Non-pigmented ciliary epithelial cell (primary cell): ENCODE measurements around the gene ZDHHC11.
"Not testable (repeated sequence)": the region's sequence is repeated elsewhere in the genome, so short reads cannot be mapped to it uniquely, and the experiment has no call there.

Source experiments
- DNase-seq: peaks from one replicate; pipeline ENCODE4 v3.0.0-alpha.2; 2010; ENCODE audit warnings: low read depth

The ZDHHC11 gene

GRCh38 chr5:845031-845675 is 5.6 kb downstream of the ZDHHC11 start:
- DNase-seq = not testable (repeated sequence)

DNA sequence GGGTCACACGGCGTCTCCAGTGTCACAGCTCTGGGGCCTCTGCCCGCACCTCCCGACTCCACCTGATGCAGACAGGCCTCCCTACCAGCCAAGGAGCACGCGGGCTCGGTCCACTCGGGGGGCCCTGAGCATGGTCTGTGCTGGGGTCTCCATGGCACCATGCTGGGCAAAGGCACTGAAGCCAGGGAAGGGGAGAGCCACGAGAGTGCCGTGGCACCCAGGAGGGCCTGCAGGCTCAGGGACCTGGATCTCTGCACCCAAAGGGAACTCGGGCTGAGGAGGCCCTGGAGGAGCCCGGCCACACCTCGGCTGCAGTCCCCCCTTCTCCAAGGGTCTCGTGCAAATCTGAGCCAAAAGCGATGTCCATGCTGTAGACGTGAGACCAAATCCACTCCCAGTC is 6.4 kb downstream of the ZDHHC11 start:
- not testable (repeated sequence) for DNase-seq

GRCh38 chr5:843926-844325 is 6.9 kb downstream of the ZDHHC11 start:
- not testable (repeated sequence) for DNase-seq

DNA sequence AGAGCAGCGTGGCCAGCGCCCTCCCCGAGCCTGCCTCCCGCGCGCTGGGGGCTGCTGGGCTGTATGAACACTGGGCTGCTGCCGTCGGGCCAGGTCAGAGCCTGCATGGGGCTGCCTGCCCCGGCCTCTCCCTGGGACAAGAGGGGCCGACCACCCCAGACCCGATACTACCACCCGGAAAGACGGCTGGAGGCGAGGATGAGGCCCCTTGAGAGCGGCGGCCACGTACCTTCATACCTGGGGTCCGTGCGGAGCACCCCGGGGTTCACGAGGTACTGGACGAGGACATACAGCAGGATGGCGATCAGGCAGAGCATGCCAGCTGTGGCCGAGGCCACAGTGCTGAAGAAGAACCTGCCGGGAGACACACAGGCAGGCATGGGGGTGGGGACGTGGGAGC is 7.4 kb downstream of the ZDHHC11 start:
- not testable (repeated sequence) for DNase-seq

- DNase-seq = not testable (repeated sequence)
These were observed 8.2 kb downstream of the ZDHHC11 start for GRCh38 chr5:842402-843221.

DNA sequence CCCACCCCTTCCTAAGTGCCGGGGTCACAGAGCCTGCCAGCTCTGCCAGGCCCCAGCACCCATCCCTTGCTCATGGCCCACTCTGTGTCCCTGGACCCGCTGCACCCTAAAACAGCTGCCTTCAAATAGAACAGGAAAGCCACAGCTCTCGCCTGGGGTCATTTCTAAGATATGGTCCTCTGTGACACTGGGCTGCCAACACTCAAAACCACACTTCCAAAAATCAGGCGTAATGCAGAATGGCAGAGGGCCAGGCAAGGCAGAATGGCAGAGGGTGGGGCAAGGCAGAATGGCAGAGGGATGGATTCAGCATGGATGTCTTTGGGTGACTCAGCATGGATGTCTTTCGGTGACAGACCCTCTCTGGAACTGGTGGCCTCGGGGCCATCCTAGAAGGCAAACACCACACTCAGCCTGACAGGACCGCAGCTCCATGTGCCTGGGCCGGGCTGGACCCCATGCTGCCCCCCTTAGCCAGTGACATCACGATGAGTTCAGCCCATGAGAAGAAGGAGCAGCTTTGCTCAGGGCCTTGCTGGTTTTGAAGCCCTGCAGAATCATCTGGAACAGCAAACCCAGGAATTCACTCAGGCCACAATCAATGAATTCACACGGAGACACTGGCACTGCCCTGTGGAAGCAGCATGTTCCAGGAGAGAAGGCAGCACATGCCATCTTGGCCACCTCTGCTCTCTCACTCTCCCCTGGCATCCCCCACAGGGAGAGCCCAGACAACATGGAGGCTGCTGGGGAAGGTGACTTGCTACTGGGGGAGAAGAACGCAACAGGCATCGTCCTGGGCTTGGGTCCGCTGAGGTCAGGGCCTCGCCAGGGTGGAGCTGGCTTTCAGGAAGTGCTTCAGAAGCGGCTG is 9.0 kb downstream of the ZDHHC11 start:
- not testable (repeated sequence) for DNase-seq

DNA sequence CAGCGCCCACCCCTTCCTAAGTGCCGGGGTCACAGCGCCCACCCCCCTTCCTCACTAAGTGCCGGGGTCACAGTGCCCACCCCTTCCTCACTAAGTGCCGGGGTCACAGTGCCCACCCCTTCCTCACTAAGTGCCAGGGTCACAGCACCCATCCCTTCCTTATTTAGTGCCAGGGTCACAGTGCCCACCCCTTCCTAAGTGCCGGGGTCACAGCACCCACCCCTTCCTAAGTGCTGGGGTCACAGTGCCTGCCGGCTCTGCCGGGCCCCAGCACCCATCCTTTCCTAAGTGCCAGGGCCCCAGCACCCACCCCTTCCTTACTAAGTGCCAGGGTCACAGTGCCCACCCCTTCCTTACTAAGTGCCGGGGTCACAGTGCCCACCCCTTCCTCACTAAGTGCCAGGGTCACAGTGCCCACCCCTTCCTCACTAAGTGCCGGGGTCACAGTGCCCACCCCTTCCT is 9.8 kb downstream of the ZDHHC11 start:
- DNase-seq = not testable (repeated sequence)

GRCh38 chr5:840118-840973 is 10.4 kb downstream of the ZDHHC11 start:
- not testable (repeated sequence) for DNase-seq

DNA sequence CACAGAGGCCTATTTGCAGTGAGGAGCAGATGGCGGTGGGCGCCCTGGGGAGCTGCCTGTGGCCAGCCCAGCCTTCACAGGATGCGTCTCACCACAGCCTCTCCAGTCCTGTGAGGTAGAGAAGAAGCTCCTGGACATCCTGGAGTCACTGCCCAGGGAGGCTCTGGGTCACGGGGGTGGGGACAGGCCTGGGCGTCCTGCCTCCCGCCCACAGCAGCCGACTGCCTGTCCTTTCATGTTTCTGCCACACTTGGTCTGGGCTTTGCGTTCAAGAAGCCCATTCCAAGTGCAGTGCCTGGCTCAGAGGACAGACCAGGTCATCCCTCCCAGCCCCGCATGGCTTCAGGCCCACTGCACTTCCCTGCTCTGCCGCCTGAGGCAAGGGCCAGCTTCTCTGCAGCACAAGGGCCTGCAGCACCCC is 12.3 kb downstream of the ZDHHC11 start:
- not testable (repeated sequence) for DNase-seq

DNA sequence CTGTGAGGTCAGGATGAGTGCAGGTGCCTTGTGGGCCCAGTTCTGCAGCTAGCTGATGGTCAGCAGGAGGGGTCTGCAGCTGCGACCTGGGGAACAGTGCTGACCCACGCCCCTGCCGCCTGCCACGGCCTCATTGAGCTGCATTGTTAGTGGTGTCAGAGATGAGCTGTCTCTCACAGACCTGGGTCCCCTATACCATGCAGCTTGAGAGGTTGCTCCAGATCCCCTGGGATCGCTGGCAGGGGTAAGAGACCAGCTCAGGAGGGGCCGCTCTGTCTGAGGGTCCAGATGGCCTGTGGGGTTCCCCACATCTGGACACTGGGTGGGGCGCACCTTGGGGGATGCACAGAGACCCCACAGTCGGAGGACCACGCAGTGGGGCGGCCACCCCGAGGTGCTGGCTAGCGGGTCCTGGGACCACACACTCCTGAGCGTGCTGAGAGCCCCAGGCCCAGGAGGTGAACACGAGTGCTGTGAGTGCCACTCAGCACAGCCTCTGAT is 13.1 kb downstream of the ZDHHC11 start:
- not testable (repeated sequence) for DNase-seq

DNA sequence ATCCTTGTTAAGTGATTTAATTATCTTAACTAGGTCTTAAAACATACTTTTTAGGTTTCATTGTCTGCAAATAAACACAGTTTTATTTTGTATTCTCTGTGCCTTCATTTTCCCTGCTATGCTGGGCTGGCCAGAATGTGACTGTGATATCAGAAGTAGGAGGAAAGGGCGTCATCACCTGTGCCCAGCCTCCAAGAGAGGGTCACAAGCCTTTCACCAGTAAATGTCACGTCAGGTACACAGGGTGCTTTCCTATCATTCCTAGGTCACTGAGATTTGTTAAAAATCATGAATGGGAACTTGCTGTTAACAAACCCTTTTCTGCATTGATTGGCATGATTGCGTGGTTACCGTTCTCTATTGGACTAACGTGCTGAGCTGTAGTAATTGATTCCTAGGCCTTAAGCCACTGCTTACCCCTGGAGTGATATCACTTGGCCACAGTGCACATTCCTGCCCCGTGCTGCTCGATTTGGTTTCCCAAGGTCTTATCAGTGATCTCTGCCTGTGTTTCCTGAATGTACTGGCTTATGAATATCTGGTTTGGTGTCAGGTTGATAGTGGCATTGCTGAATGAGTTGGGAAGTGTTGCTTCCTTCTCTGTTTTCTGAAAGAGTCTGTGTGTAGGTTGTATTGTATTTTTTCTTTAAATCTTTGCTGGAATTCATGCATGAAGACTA is 14.7 kb downstream of the ZDHHC11 start:
- DNase-seq = not testable (repeated sequence)

DNA sequence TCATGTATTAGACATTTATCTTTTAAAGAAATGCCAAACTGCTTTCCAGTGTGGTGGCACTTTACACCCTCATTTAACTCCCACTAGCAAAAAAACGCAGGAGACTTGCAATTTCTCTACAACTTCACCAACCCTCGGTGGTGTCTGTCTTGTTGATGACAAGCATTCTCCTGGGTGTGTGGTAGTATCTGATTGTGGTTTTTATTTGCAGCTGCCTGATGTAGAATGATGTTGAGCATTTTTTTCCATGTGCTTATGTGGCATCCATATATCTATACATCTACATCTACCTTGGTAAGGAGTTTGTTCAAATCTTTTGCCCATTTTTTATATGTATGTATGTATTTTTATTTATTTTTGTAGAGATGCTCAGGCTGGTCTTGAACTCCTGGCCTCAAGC is 16.8 kb downstream of the ZDHHC11 start:
- DNase-seq = not testable (repeated sequence)

- DNase-seq = not testable (repeated sequence)
These were observed 22.6 kb downstream of the ZDHHC11 start for GRCh38 chr5:828194-828593.

- DNase-seq = not testable (repeated sequence)
These were observed 25.2 kb downstream of the ZDHHC11 start for GRCh38 chr5:825544-825943.

DNA sequence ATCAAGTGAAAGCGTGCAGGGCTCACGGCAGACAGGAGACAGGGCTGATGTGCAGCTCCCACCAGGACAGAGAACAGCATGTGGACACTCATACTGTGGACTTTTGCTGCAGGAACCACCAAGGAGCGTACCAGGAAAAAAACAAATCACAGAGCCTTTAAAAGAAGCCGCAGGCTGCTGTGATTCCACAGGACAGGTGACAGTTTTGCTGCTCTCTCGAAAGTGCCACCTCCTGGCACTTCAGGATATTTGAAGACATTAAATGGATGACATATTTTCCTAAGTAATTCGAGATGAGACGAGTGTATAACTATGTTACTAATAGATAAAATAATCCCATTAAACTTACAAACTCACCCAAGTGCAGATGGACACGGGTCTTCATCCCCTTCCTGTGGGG is 29.3 kb downstream of the ZDHHC11 start:
- no peak for DNase-seq

DNA sequence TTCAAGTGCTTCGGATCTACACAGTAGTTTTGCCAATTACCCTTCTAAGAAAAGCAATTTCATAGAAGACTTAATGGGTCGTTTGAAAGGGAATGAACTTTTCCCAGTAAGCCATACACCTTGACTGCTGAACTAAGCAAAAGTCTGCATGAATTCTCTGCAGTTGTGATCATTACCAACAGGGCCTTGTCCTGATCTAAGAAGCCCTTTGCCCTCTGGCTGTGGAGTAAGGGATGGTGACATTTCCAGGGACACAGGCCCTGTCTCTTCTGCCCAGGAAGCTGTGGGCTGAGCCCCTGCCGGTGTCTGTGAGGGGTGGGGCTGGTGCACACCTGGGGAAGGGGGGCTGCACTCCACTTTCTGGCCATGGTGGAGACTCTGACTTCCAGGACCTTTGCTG is 30.5 kb downstream of the ZDHHC11 start:
- DNase-seq = no peak

DNA sequence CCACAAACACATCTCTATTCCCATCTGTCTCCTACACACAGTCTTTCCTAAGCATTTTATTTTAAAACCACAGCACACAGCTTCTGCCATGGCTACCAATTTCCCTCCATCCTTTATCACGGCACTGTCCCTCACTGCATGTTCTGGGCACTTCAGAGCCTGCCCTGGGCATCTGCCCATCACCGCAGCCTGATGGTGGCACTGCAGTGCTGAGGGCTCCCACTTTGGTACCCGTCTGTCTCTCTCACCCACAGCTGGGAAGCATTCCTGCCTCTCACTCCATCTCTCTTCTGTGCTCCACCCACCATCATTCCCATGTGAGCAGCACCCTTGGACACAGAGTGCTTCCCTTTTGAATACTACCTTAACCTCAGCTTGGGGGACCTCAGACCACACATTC is 31.7 kb downstream of the ZDHHC11 start:
- DNase-seq = no peak

GRCh38 chr5:816176-816575 is 34.6 kb downstream of the ZDHHC11 start:
- no peak for DNase-seq

DNA sequence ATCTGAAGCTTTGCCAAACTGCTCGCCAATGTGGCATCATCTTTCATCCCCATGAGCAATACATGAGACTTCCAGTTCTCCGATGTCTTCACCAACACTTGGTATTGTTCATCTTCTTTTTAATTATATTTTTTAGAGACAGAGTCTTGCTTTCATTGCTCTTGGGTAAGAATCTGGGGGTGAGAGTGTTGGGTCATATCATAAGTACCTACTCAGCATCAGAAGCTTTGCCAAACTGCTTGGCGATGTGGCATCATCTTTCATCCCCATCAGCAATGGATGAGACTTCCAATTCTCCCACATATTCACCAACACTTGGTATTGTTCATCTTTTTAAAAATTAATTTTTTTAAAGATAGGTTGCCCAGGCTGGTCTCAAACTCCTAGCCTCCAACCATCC is 35.3 kb downstream of the ZDHHC11 start:
- no peak for DNase-seq

DNA sequence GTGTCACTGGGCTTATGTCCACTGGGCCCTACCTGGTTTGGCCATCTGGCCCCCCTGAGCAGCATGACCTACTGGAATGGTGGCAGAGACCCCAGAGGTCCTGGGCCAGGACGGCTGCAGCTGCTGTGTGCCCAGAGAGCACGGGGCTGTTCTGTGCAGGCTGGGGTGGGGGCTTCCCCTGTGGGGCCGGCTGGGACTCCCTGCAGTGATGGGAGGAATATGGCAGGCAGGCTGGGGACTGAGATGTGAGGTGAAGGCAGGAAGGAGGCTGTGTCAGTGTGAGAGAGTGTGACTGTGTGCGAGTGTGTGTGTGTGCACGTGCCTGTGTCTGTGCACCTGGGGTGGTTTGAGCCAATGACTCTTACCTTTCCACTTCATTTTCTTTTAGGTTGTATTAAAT is 37.2 kb downstream of the ZDHHC11 start:
- DNase-seq = not testable (repeated sequence)

- not testable (repeated sequence) for DNase-seq
These were observed 39.4 kb downstream of the ZDHHC11 start for GRCh38 chr5:811384-811783.
